Measurements from ENCODE around the gene TEX10. TPM values are rescaled to one million over a fixed set of nuclear protein-coding genes. Genes with fewer than 3 reads are reported as not detected.
A peak's percentile ranks its signal among the peaks of the same experiment; 100 is the strongest.

The TEX10 gene
- total RNA-seq (2011; cell fraction: chromatin; rRNA removed; ENCODE audit: low replicate concordance), result 43.4 and 116 TPM in 2 replicates
- 20.5 and 26.8 TPM in 2 replicates for total RNA-seq (2011; cell fraction: nucleolus; rRNA removed)
- total RNA-seq (2011; cell fraction: nucleoplasm; rRNA removed), result 44.4 and 51.5 TPM in 2 replicates
- total RNA-seq (2014; rRNA removed) (39.8 and 42.0 TPM in 2 replicates), total RNA-seq (2014; rRNA removed; fragmentation: Illumina TruSeq; extraction: Trizol) (50.1 and 58.1 TPM in 2 replicates), total RNA-seq (2015; rRNA removed; fragmentation: Illumina TruSeq; extraction: Trizol) (47.1 and 49.2 TPM in 2 replicates), total RNA-seq (2021) (43.1 and 44.6 TPM in 2 replicates), polyA plus RNA-seq (2011; rRNA removed) (42.2 and 57.9 TPM in 2 replicates), polyA plus RNA-seq (2014; fragmentation: Illumina TruSeq; extraction: Trizol) (43.9 and 47.9 TPM in 2 replicates), polyA plus RNA-seq (2014; fragmentation: Nextera tagmentation; extraction: Ambion mirVana) (10 to 100 TPM; 27.8 to 60.0 TPM), polyA plus RNA-seq (2014; rRNA removed) (32.9 and 38.9 TPM in 2 replicates), polyA minus RNA-seq (2011; rRNA and poly(A)+ RNA removed) (93.3 and 99.5 TPM in 2 replicates), Bru-seq, nascent RNA (percentile 93 among the genes with signal in this experiment), BruChase-seq, experiment 1, labeled RNA remaining after a 2-hour chase (percentile 95 among the genes with signal in this experiment), BruChase-seq, experiment 2, labeled RNA remaining after a 6-hour chase (percentile 94 among the genes with signal in this experiment)
- polyA plus RNA-seq (2011; cell fraction: cytosol; rRNA removed), result 17.5 and 26.6 TPM in 2 replicates
- polyA plus RNA-seq (2011; cell fraction: nucleus; rRNA removed), result 32.0 and 41.7 TPM in 2 replicates
- polyA plus RNA-seq (2012), result 27.1 and 27.9 TPM in 2 replicates
- polyA minus RNA-seq (2011; cell fraction: cytosol; rRNA and poly(A)+ RNA removed), result 17.8 and 27.5 TPM in 2 replicates
- 40.7 and 59.4 TPM in 2 replicates for polyA minus RNA-seq (2011; cell fraction: nucleus; rRNA and poly(A)+ RNA removed)
- long read RNA-seq, experiment 1, full-length matches to known transcripts, result 139 of 236 reads
- long read RNA-seq, experiment 1, partial matches to known transcripts, result 42 of 236 reads
- long read RNA-seq, experiment 1, other reads (novel, unspliced or antisense), result 55 of 236 reads
- long read RNA-seq, experiment 2, full-length matches to known transcripts, result 18 of 50 reads
- long read RNA-seq, experiment 2, partial matches to known transcripts, result 22 of 50 reads
- long read RNA-seq, experiment 2, other reads (novel, unspliced or antisense), result 10 of 50 reads
- long read RNA-seq, experiment 3, full-length matches to known transcripts, result 38 of 61 reads
- long read RNA-seq, experiment 3, partial matches to known transcripts, result 10 of 61 reads
- long read RNA-seq, experiment 3, other reads (novel, unspliced or antisense), result 13 of 61 reads

DNA sequence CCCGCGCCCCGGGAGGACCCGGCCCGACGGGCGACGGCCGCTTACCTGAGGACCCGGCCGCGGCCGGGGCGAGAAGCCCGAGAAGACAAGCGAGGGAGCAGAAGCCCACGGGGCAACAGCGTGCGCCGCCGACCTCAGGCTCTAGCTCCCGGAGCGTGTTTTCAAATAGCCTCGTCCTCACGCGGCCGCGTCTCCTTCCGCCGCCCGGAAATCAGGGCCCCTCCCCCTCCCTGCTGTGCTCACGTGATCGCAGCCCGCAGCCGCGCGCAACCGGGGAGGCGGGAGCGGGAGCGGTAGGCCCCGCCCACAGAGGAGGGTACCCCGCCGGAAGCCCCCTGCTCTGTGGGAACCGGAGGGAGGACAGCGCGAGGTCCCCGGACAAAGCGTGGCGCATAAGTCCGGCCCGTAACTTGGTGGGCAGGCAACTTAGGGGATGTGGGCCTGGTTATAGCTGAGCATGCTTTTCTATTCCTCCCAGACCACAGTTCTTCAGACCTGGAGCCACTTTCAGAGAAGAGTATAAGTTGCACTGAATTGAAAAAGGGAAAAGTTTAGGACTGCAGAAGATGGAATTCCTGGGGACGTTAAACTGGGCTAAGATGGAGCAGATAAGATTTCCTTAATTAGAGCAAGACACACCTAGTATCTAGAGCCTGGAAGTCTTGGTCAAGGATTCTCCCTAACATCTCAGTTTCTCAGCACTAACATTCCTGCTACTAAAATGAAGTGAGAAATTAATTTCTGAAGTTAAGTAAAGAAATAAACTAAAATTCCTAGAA is at the start of gene TEX10:
TEX10 (minus strand) TSS at position 216 of the 779 bp plus-strand sequence. CDS start 3,579 bp downstream, outside the sequence.
- Histone ChIP-seq H2AFZ (ENCODE audit: low read depth, low read length) (peak within 1 kb of the TSS; percentile 99), H3K79me2 (ENCODE audit: control insufficient read depth, insufficient read depth, low read length) (peaks cover 58% of the 10 kb centered on the region), H3K4me3 (peak within 1 kb of the TSS; percentile 97), H3K9me1 (ENCODE audit: control insufficient read depth, insufficient read depth, low read length) (no peaks in the 10 kb centered on the region), H3K36me3 (ENCODE audit: control insufficient read depth, insufficient read depth, low read length) (peaks cover 21% of the 10 kb centered on the region; the same call in 2 of the 3 replicates), H3K27me3 (ENCODE audit: control insufficient read depth in 2 of 2, insufficient read depth in 2 of 2, low read length in 2 of 2) (no peaks in the 10 kb centered on the region), H4K20me1 (replicated peaks; ENCODE audit: control insufficient read depth, insufficient read depth, low read length) (peaks cover 27% of the 10 kb centered on the region), H3K4me1 (replicated peaks in 1 of 2; ENCODE audit: control insufficient read depth in 2 of 2, insufficient read depth in 2 of 2, low read length in 2 of 2) (peaks cover 7 to 27% of the 10 kb centered on the region in 2 experiments; a peak in 4 of 5 replicates), H3K27ac (ENCODE audit: extremely low read depth, low read depth, low read length) (peak within 1 kb of the TSS; percentile 97), H3K9me3 (replicated peaks; ENCODE audit: control insufficient read depth, insufficient read depth, low read depth, low read length) (peaks cover 4% of the 10 kb centered on the region), H3K4me2 (ENCODE audit: insufficient read depth, low read length) (peak within 1 kb of the TSS; percentile 90), H3K9ac (ENCODE audit: insufficient read depth in 1 of 2, low read depth in 2 of 2, low read length in 2 of 2) (peak within 1 kb of the TSS; percentile 90 to 93)
- peak; percentile 88 for ATAC-seq
- under 1% methylated on average over 19 of the region's 53 CpGs for WGBS (ENCODE audit: insufficient coverage, low coverage, missing lambda C conversion rate)
- in situ Hi-C loops (cut with MboI) (no loop called here), intact Hi-C loops (cut with micrococcal nuclease) (loop anchor here (5.0 kb wide), 1 partner anchor 74 kb away; the partner anchor contains the start of gene MSANTD3)
- DNase-seq (ENCODE audit: extremely low read depth in 1 of 4, low spot score in 3 of 4), result peak; percentile 92 to 98 (median 98)
- BruUV-seq (replicated peaks), result TSS peak; percentile 81
- ChIA-PET CTCF (ENCODE audit: low intra/inter-chr PET ratio) (interaction anchor here (0.6 kb wide), 1 partner anchor 999 kb away, joined by 3 read pairs; no protein-coding TSS in a partner anchor), POLR2A (interaction anchor here (0.6 to 4.0 kb wide), 6 partner anchors 10 to 134 kb away, joined by 3 to 21 read pairs (median 3); no protein-coding TSS in a partner anchor)
- FAIRE-seq, result no peak
- TF ChIP-seq ZNF76 (CRISPR knock-in tag; IDR thresholded peaks at IDR 0.05; ENCODE audit: borderline replicate concordance) (0 out of 2 replicates have a peak, but pooled peaks have one; percentile 36), DLX4 (CRISPR knock-in tag; IDR thresholded peaks at IDR 0.05) (no peak), NFXL1 (CRISPR knock-in tag; IDR thresholded peaks at IDR 0.05) (no peak), GTF2B (IDR thresholded peaks at IDR 0.05; ENCODE audit: extremely low read depth, insufficient read length) (no peak), TBL1XR1 (IDR thresholded peaks at IDR 0.05; ENCODE audit: low read length in 2 of 2) (no peak; a peak in 1 of 4 replicates), MYNN (IDR thresholded peaks at IDR 0.05) (no peak), MYNN (CRISPR knock-in tag; IDR thresholded peaks at IDR 0.05) (no peak), ILF3 (IDR thresholded peaks at IDR 0.05; ENCODE audit: borderline replicate concordance) (no peak)
- TF ChIP-seq, protein P1, sequence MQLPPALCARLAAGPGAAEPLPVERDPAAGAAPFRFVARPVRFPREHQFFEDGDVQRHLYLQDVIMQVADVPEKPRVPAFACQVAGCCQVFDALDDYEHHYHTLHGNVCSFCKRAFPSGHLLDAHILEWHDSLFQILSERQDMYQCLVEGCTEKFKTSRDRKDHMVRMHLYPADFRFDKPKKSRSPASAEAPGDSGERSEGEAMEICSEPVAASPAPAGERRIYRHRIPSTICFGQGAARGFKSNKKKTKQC (CRISPR knock-in tag; IDR thresholded peaks at IDR 0.05), result no peak; the same call in 1 of the 2 replicates
- TF ChIP-seq, protein P2, sequence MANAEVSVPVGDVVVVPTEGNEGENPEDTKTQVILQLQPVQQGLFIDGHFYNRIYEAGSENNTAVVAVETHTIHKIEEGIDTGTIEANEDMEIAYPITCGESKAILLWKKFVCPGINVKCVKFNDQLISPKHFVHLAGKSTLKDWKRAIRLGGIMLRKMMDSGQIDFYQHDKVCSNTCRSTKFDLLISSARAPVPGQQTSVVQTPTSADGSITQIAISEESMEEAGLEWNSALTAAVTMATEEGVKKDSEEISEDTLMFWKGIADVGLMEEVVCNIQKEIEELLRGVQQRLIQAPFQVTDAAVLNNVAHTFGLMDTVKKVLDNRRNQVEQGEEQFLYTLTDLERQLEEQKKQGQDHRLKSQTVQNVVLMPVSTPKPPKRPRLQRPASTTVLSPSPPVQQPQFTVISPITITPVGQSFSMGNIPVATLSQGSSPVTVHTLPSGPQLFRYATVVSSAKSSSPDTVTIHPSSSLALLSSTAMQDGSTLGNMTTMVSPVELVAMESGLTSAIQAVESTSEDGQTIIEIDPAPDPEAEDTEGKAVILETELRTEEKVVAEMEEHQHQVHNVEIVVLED (CRISPR knock-in tag; IDR thresholded peaks at IDR 0.05), result peak; percentile 58
